Stimulated activated naive B cell treated with anti-CD40 and anti-IgM and Interleukin-4, amounts not matched to agents 10 μg/mL and 1 μg/mL and 100 μg/mL, for 72 hours (primary cell): ENCODE data around the gene ITPKB.
A peak's percentile ranks its signal among the peaks of the same experiment; 100 is the strongest.
"Not testable (repeated sequence)": the region's sequence is repeated elsewhere in the genome, so short reads cannot be mapped to it uniquely, and the experiment has no call there.

Experiments used
- ATAC-seq, 2 donors: fragments of 150-1000 bp; cut with Tn5 transposase; replicated peaks; 2 replicates each; pipeline ENCODE4 v1.10.0; 2021; ENCODE audit warnings: moderate library complexity in 1 of 2
- DNase-seq: peaks from one replicate; pipeline ENCODE4 v3.0.0; 2021
- H3K27ac Mint-ChIP-seq: one replicate; pipeline ENCODE4 v1.8.0; 2022; ENCODE audit warnings: mild to moderate bottlenecking, mixed read lengths
- H3K27me3 Mint-ChIP-seq, 2 donors: one replicate each; pipeline ENCODE4 v1.8.0; 2022; ENCODE audit warnings: mixed read lengths in 2 of 2
- H3K36me3 Mint-ChIP-seq, 2 donors: one replicate each; pipeline ENCODE4 v1.8.0; 2022; ENCODE audit warnings: mixed read lengths in 2 of 2, mild to moderate bottlenecking in 1 of 2
- H3K4me1 Mint-ChIP-seq, 2 donors: one replicate each; pipeline ENCODE4 v1.8.0; 2022; ENCODE audit warnings: mixed read lengths in 2 of 2, mild to moderate bottlenecking in 1 of 2
- H3K4me3 Mint-ChIP-seq, 2 donors: one replicate each; pipeline ENCODE4 v1.8.0; 2022; ENCODE audit warnings: mild to moderate bottlenecking in 2 of 2, mixed read lengths in 2 of 2, moderate library complexity in 1 of 2
- H3K9me3 Mint-ChIP-seq, 2 donors: one replicate each; pipeline ENCODE4 v1.8.0; 2022; ENCODE audit warnings: mixed read lengths in 2 of 2, mild to moderate bottlenecking in 1 of 2

The ITPKB gene

DNA sequence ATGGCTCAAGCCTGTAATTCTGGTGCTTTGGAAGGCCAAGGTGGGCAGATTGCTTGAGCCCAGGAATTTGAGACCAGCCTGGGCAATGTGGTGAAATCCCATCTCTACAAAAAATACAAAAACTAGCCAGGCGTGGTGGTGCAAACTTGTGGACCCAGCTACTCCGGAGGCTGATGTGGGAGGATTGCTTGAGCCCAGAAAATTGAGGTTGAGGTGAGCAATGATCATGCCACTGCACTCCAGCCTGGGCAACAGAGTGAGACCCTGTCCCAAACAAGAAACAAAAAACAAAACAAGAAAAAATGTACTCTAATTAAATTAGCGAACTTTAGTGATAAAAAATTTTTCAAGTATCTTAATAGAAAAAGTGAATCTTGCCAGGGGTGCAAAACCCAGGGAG, 28.1 kb upstream of the ITPKB start:
- not testable (repeated sequence) for H3K27ac Mint-ChIP-seq, H3K4me3 Mint-ChIP-seq, DNase-seq, ATAC-seq, H3K9me3 Mint-ChIP-seq, H3K36me3 Mint-ChIP-seq
- Mint-ChIP-seq H3K27me3 (peaks cover 0 to 25% of the 10 kb centered on the region in 2 donors), H3K4me1 (peaks cover 9 to 26% of the 10 kb centered on the region in 2 donors)

DNA sequence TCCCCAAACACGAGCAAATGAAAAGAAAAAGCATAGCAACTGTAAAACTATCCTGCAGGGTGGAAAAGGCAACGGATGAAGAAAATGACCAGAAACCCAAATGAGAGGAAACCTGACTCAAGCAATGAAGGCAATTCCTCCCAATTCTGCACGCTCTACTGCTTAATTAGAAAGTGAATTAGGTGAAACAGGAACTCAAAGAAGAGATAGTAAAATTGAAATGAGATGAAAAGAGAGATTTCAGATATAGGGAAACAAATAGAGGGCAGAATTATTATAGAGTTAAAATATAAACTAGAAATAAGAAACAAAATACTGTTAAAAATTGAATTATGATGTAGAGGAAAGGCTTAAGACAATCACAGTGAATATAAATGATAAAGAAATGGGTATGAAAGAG, 27.5 kb upstream of the ITPKB start:
- Mint-ChIP-seq H3K4me1 (peaks cover 7 to 23% of the 10 kb centered on the region in 2 donors), H3K4me3 (no peak overlapping the region), H3K9me3 (no peaks in the 10 kb centered on the region), H3K27ac (no peak overlapping the region), H3K36me3 (no peaks in the 10 kb centered on the region), H3K27me3 (peaks cover 0 to 27% of the 10 kb centered on the region in 2 donors)
- ATAC-seq (no peak), DNase-seq (no peak)

DNA sequence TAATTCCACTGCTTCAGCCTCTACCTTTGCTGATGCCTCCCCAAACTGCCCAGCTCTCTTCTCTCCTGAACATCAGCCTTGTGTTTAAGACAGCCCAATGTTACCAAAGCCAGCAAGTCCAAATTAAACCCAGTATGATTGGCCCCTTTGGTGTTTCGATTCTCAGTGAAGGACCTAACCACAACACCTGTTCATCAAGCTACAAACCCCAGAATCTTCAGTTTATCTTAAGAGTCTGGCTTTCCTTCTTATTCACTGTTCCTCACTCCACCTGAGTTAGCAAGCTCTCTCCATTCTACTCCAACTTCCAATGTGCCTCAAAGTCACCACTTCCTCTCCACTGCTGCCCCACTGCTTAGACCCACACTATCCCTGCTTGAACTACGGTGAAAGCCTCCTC, 25.5 kb upstream of the ITPKB start:
- DNase-seq (no peak), ATAC-seq (peak in 1 of 2 donors; percentile 31)
- no peaks in the 10 kb centered on the region for H3K9me3 Mint-ChIP-seq
- peaks cover 0 to 27% of the 10 kb centered on the region in 2 donors for H3K27me3 Mint-ChIP-seq
- peaks cover 7 to 23% of the 10 kb centered on the region in 2 donors for H3K4me1 Mint-ChIP-seq
- H3K36me3 Mint-ChIP-seq: no peaks in the 10 kb centered on the region
- no peak overlapping the region for H3K4me3 Mint-ChIP-seq
- H3K27ac Mint-ChIP-seq: no peak overlapping the region

DNA sequence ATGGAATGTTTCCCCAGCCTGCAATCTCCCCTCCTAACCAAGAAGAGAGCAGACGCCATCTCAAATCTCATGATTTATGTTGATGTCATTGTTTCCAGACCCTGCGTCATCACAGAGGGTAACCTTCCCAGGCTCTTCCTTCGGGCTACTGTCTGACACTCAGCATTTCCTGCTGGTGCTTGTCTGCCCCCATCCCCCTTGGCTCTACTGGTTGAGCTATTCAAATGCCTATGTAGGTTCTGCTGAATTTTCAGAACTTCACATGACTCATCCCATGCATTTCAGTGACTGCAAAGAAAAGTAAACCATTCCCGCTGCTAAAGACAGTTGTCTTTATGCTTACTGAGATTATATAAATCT, 24.8 kb upstream of the ITPKB start:
- Mint-ChIP-seq H3K4me1 (peaks cover 7 to 23% of the 10 kb centered on the region in 2 donors), H3K27ac (no peak overlapping the region), H3K36me3 (no peaks in the 10 kb centered on the region), H3K4me3 (no peak overlapping the region), H3K27me3 (peaks cover 0 to 27% of the 10 kb centered on the region in 2 donors), H3K9me3 (no peaks in the 10 kb centered on the region)
- ATAC-seq (no peak), DNase-seq (no peak)

GRCh38 chr1:226762988-226763904, 24.2 kb upstream of the ITPKB start:
- DNase-seq (no peak), ATAC-seq (no peak)
- H3K36me3 Mint-ChIP-seq: no peaks in the 10 kb centered on the region
- no peak overlapping the region for H3K4me3 Mint-ChIP-seq
- peaks cover 0 to 27% of the 10 kb centered on the region in 2 donors for H3K27me3 Mint-ChIP-seq
- no peaks in the 10 kb centered on the region for H3K9me3 Mint-ChIP-seq
- peaks cover 7 to 23% of the 10 kb centered on the region in 2 donors for H3K4me1 Mint-ChIP-seq
- no peak overlapping the region for H3K27ac Mint-ChIP-seq

DNA sequence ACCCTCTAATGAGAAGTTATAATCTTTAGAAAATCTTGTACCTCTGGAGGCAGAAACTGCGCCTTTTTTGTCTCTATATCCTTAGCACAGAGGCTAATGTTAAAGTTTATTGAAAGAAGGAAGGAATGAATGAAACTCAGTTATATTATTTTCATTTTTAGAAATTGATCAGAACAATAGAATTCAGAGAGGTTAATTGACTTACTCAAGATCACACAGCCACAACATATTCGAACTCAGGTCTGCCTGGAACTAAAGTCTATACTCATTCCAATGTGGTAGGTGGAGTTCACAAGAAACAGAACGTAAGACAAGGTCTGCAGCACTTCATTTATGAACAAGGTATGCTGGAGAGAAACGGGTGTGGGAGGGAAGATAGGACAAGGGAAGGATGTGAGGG, 23.0 kb upstream of the ITPKB start:
- no peak overlapping the region for H3K27ac Mint-ChIP-seq
- H3K9me3 Mint-ChIP-seq: no peaks in the 10 kb centered on the region
- ATAC-seq: no peak
- H3K4me1 Mint-ChIP-seq: peaks cover 7 to 23% of the 10 kb centered on the region in 2 donors
- DNase-seq: no peak
- no peak overlapping the region for H3K4me3 Mint-ChIP-seq
- H3K27me3 Mint-ChIP-seq: peaks cover 0 to 27% of the 10 kb centered on the region in 2 donors
- H3K36me3 Mint-ChIP-seq: no peaks in the 10 kb centered on the region

DNA sequence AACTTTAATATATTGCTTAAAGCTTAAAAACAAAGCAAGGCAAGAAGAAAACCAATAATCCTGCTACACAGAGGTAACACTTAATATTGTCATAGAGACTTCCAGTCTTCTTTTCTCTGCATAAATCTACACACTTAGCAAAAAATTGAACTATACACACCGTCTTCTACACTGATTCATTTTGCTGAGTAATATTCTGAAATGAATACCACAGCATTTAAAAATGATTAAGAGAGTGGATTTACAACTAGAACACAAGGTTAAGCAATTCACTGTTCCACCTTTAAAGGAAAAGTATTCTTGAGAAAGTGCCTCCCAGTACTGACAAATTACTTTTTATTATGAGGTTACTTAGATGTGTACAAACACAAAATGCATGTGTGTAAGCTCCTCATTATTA, 22.2 kb upstream of the ITPKB start:
- no peak for ATAC-seq
- Mint-ChIP-seq H3K4me1 (peaks cover 7 to 20% of the 10 kb centered on the region in 2 donors), H3K4me3 (no peak overlapping the region), H3K27me3 (peaks cover 0 to 25% of the 10 kb centered on the region in 2 donors), H3K27ac (no peak overlapping the region), H3K9me3 (no peaks in the 10 kb centered on the region), H3K36me3 (no peaks in the 10 kb centered on the region)
- no peak for DNase-seq

- Mint-ChIP-seq H3K4me3 (no peak overlapping the region), H3K36me3 (no peaks in the 10 kb centered on the region)
- ATAC-seq: no peak
Observed at GRCh38 chr1:226754793-226755533, 15.9 kb upstream of the ITPKB start.

DNA sequence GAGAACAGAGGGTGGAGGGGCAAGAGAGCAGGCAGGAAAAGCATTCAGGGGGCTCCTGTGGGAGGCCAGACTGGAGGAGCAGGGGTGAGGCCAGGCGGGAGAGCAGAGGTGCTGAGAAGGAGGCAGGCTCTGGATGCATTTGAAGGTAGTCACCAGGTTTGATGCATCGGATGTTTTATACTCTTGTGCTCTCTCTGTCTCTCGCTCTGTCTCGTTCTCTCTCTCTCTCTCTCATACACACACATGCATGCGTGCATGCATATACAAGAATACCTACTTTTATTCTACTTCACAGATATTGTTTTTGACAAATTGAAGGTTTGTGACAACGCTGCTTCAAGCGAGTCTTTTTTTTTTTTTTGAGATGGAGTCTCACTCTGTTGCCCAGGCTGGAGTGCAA, 15.0 kb upstream of the ITPKB start:
- H3K9me3 Mint-ChIP-seq: no peaks in the 10 kb centered on the region
- no peak overlapping the region for H3K27ac Mint-ChIP-seq
- H3K36me3 Mint-ChIP-seq: no peaks in the 10 kb centered on the region
- no peaks in the 10 kb centered on the region for H3K27me3 Mint-ChIP-seq
- DNase-seq (no peak), ATAC-seq (no peak)
- no peak overlapping the region for H3K4me3 Mint-ChIP-seq
- H3K4me1 Mint-ChIP-seq: peaks cover 4 to 6% of the 10 kb centered on the region in 2 donors

More at GRCh38 chr1:226754793-226755533, 15.9 kb upstream of the ITPKB start:
- Mint-ChIP-seq H3K9me3 (no peaks in the 10 kb centered on the region), H3K27ac (no peak overlapping the region), H3K4me1 (peaks cover 0 to 2% of the 10 kb centered on the region in 2 donors), H3K27me3 (no peaks in the 10 kb centered on the region)
- DNase-seq: no peak

GRCh38 chr1:226751703-226752102, 12.6 kb upstream of the ITPKB start:
- Mint-ChIP-seq H3K9me3 (no peaks in the 10 kb centered on the region), H3K27ac (no peak overlapping the region), H3K36me3 (no peaks in the 10 kb centered on the region), H3K4me3 (no peak overlapping the region), H3K27me3 (no peaks in the 10 kb centered on the region), H3K4me1 (peaks cover 12 to 24% of the 10 kb centered on the region in 2 donors)
- no peak for ATAC-seq
- DNase-seq: no peak

- Mint-ChIP-seq H3K36me3 (no peaks in the 10 kb centered on the region), H3K27me3 (no peaks in the 10 kb centered on the region), H3K4me1 (peaks cover 12 to 24% of the 10 kb centered on the region in 2 donors), H3K4me3 (no peak overlapping the region), H3K27ac (no peak overlapping the region), H3K9me3 (no peaks in the 10 kb centered on the region)
- ATAC-seq (no peak), DNase-seq (no peak)
Observed at GRCh38 chr1:226751214-226751613, 12.1 kb upstream of the ITPKB start.

GRCh38 chr1:226749467-226749866, 10.4 kb upstream of the ITPKB start:
- Mint-ChIP-seq H3K27ac (no peak overlapping the region), H3K27me3 (no peaks in the 10 kb centered on the region), H3K9me3 (no peaks in the 10 kb centered on the region), H3K4me3 (no peak overlapping the region), H3K36me3 (no peaks in the 10 kb centered on the region), H3K4me1 (peaks cover 12 to 24% of the 10 kb centered on the region in 2 donors)
- ATAC-seq (peak in 1 of 2 donors; percentile 23), DNase-seq (no peak)

GRCh38 chr1:226748306-226748705, 9.2 kb upstream of the ITPKB start:
- H3K27me3 Mint-ChIP-seq: no peaks in the 10 kb centered on the region
- peaks cover 11 to 24% of the 10 kb centered on the region in 2 donors for H3K4me1 Mint-ChIP-seq
- ATAC-seq: peak; percentile 80 to 81
- H3K27ac Mint-ChIP-seq: no peak overlapping the region
- no peaks in the 10 kb centered on the region for H3K9me3 Mint-ChIP-seq
- no peaks in the 10 kb centered on the region for H3K36me3 Mint-ChIP-seq
- H3K4me3 Mint-ChIP-seq: no peak overlapping the region
- DNase-seq: no peak

- peaks cover 11 to 24% of the 10 kb centered on the region in 2 donors for H3K4me1 Mint-ChIP-seq
- H3K27me3 Mint-ChIP-seq, H3K27ac Mint-ChIP-seq, H3K9me3 Mint-ChIP-seq, H3K4me3 Mint-ChIP-seq, ATAC-seq, DNase-seq, H3K36me3 Mint-ChIP-seq: not testable (repeated sequence)
Observed at GRCh38 chr1:226747519-226748263, 8.6 kb upstream of the ITPKB start.
